Suprapubic skin (tissue), 4 donors: ENCODE results near the gene COL4A5. TPM values are rescaled to one million over a fixed set of nuclear protein-coding genes. Genes with fewer than 3 reads are reported as not detected.

Experiments
- DNase-seq, 2 donors: peaks; one replicate each; pipeline ENCODE4 v3.0.0-alpha.2; 2019; ENCODE audit warnings: low spot score in 2 of 2
- H3K27ac ChIP-seq: fragments of 200-600 bp; sonication (generic); one replicate; pipeline ENCODE4 v1.5.1; 2019
- H3K27me3 ChIP-seq: fragments of 200-600 bp; sonication (generic); one replicate; pipeline ENCODE4 v1.5.1; 2019
- H3K36me3 ChIP-seq: fragments of 200-600 bp; sonication (generic); one replicate; pipeline ENCODE4 v1.5.1; 2019
- H3K4me1 ChIP-seq: fragments of 200-600 bp; sonication (generic); one replicate; pipeline ENCODE4 v1.5.1; 2019
- H3K4me3 ChIP-seq: fragments of 200-600 bp; sonication (generic); one replicate; pipeline ENCODE4 v1.5.1; 2019; ENCODE audit warnings: mild to moderate bottlenecking
- H3K9me3 ChIP-seq: fragments of 200-600 bp; sonication (generic); one replicate; pipeline ENCODE4 v1.5.1; 2019
- EP300 ChIP-seq: sonication (generic); formaldehyde crosslinking; IDR thresholded peaks from one replicate; pipeline ENCODE4 v1.6.1; 2017; ENCODE audit warnings: antibody characterized with exemption
- POLR2A ChIP-seq, 2 donors: fragments of 450-650 bp; IDR thresholded peaks; one replicate each; pipeline ENCODE4 v1.6.1; 2017; ENCODE audit warnings: antibody characterized with exemption in 2 of 2, mild to moderate bottlenecking in 2 of 2, moderate library complexity in 2 of 2
- POLR2AphosphoS5 ChIP-seq, 3 donors: sonication (generic); formaldehyde crosslinking; IDR thresholded peaks; one replicate each; pipeline ENCODE4 v1.6.1; 2017; ENCODE audit warnings: antibody characterized with exemption in 3 of 3
- WGBS: methylation state at CpG from one replicate; pipeline ENCODE4 v1.1.5; 2018; 5-methylcytosine and 5-hydroxymethylcytosine counted together
- total RNA-seq, 4 donors: library from RNA; depleted of rRNA; stranded (reverse); fragments of >200 nt; gene quantifications; one replicate each; pipeline ENCODE4 v1.1.0, GENCODE V29; 2016
- TF ChIP-seq, protein P1 (sequence below), 2 donors: fragments of 200-600 bp in 1 of 2; fragments of 450-650 bp in 1 of 2; sonication (generic) in 1 of 2; IDR thresholded peaks; one replicate each; pipeline ENCODE4 v1.5.1; 2016 to 2019; ENCODE audit warnings: antibody characterized with exemption in 2 of 2, mild to moderate bottlenecking in 1 of 2, moderate library complexity in 1 of 2

The COL4A5 gene
- total RNA-seq, 4 donors from 2014 or later = 52.3 to 151 (median 60.2) TPM

DNA sequence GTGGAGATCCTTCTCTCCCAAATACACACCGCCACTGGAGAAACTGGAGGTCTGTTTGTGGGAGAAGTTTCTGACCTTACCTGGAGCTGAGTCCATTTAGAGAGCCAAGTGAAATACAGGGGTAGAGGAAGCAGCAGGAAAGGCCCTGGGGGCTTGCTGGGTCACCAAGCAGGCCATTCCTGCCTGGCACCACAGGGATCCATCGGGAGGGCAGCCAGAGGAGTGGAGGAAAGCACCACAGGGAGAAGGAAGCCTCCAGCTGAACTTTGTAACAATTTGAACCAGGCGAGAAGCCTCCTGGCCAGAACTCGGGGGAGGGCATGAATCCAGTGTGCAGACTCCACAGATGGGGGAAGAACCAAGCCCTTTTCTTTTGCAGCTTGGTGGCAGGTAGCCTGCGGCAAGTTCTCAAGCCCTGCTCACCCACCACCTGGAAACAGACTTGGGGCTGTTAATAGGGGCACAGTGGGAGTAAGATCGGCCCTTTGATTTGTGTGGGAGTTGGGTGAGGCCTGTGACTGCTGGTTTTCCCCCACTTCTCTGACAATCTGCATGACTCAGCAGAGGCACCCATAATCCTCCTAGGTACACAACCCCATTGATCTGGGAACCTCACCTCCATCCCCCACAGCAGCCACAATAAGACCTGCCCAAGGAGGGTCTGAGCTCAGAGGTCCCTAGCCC, 202.1 kb downstream of the COL4A5 start:
- no peak overlapping the region for H3K27ac ChIP-seq
- no peak overlapping the region for H3K4me3 ChIP-seq
- no peaks in the 10 kb centered on the region for H3K36me3 ChIP-seq
- H3K27me3 ChIP-seq = no peaks in the 10 kb centered on the region
- 74% methylated on average over 6 of the region's 6 CpGs for WGBS
- TF ChIP-seq EP300 = no peak
- TF ChIP-seq POLR2AphosphoS5 (IDR thresholded peaks at IDR 0.05) = no peak
- TF ChIP-seq POLR2A (IDR thresholded peaks at IDR 0.05) = no peak
- TF ChIP-seq, protein P1, sequence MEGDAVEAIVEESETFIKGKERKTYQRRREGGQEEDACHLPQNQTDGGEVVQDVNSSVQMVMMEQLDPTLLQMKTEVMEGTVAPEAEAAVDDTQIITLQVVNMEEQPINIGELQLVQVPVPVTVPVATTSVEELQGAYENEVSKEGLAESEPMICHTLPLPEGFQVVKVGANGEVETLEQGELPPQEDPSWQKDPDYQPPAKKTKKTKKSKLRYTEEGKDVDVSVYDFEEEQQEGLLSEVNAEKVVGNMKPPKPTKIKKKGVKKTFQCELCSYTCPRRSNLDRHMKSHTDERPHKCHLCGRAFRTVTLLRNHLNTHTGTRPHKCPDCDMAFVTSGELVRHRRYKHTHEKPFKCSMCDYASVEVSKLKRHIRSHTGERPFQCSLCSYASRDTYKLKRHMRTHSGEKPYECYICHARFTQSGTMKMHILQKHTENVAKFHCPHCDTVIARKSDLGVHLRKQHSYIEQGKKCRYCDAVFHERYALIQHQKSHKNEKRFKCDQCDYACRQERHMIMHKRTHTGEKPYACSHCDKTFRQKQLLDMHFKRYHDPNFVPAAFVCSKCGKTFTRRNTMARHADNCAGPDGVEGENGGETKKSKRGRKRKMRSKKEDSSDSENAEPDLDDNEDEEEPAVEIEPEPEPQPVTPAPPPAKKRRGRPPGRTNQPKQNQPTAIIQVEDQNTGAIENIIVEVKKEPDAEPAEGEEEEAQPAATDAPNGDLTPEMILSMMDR (IDR thresholded peaks at IDR 0.05) = no peak
- no peaks in the 10 kb centered on the region for H3K4me1 ChIP-seq
- DNase-seq = no peak
- no peaks in the 10 kb centered on the region for H3K9me3 ChIP-seq

DNA sequence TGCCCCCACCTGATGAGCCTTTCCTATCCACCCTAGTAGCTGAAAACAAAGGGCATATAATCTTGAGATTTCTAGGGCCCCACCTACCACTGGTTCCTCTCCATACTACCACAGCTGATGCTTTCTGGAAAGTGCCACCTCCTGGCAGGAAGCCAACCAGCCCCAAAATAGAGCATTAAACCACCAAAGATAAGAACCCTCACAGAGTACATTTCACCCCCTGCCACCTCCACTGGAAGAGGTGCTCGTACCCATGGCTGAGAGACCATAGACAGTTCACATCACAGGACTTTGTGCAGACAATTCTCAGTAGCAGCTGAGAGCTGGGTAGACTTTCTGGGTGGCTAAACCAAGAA, 202.6 kb downstream of the COL4A5 start:
- WGBS = 70% methylated on average over 1 of the region's 1 CpG

DNA sequence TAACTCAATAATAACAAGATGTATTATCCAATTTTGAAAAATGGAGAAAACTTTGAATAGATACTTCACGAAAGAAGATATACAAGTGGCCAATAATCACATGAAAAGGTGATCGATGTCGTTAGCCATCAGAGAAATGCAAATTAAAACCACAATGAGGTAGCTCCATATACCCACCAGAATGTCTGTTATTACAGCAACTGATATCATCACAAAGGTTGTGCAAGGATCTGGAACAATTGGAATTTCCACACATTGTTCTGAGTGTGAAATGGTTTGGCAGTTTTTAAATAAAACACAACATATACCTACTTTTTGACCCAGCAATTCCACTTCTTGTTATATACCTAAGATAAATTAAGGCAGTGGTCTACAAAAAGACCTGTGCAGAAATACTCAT, 225.1 kb downstream of the COL4A5 start:
- Histone ChIP-seq H3K27me3 (no peaks in the 10 kb centered on the region), H3K9me3 (no peaks in the 10 kb centered on the region), H3K27ac (no peak overlapping the region), H3K4me1 (no peaks in the 10 kb centered on the region), H3K36me3 (no peaks in the 10 kb centered on the region), H3K4me3 (no peak overlapping the region)
- TF ChIP-seq, protein P1 (IDR thresholded peaks at IDR 0.05) = no peak
- TF ChIP-seq POLR2AphosphoS5 (IDR thresholded peaks at IDR 0.05) (no peak), EP300 (no peak)
- WGBS = 80% methylated on average over 3 of the region's 3 CpGs
- no peak for DNase-seq

More for the DNA sequence above, 202.6 kb downstream of the COL4A5 start:
- H3K9me3 ChIP-seq = no peaks in the 10 kb centered on the region
- H3K27ac ChIP-seq = no peak overlapping the region
- no peaks in the 10 kb centered on the region for H3K4me1 ChIP-seq
- DNase-seq = peak in 1 of 2 donors; percentile 57
- H3K4me3 ChIP-seq = no peak overlapping the region
- no peaks in the 10 kb centered on the region for H3K27me3 ChIP-seq
- TF ChIP-seq EP300 (no peak), POLR2A (IDR thresholded peaks at IDR 0.05) (no peak)
- TF ChIP-seq, protein P1 (IDR thresholded peaks at IDR 0.05) = no peak
- no peaks in the 10 kb centered on the region for H3K36me3 ChIP-seq

DNA sequence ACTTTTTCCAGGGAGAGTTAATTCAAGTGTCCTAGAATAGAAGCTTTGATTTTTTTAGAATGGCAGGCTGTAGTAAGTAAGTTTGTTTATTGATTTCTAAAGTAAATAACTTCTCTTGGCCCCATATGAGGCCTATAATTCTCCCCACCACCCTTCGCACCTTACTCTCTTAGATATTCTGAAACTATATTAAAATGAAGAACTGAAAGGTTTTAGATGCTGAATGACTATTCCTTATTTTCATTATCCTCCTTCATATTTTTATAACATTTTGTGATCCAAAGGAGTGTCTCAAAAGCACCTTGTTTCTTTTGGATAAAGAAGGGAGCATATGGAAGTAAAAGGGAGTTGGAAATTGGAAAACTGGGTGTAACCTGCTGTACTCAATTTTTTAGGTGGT, 226.5 kb downstream of the COL4A5 start:
- H3K27me3 ChIP-seq = no peaks in the 10 kb centered on the region
- no peak overlapping the region for H3K4me3 ChIP-seq
- 97% methylated on average over 1 of the region's 1 CpG for WGBS
- H3K9me3 ChIP-seq = no peaks in the 10 kb centered on the region
- TF ChIP-seq EP300 = no peak
- TF ChIP-seq POLR2AphosphoS5 (IDR thresholded peaks at IDR 0.05) = no peak
- TF ChIP-seq, protein P1 (IDR thresholded peaks at IDR 0.05) = no peak
- no peak overlapping the region for H3K27ac ChIP-seq
- no peaks in the 10 kb centered on the region for H3K4me1 ChIP-seq
- DNase-seq = no peak
- H3K36me3 ChIP-seq = no peaks in the 10 kb centered on the region

DNA sequence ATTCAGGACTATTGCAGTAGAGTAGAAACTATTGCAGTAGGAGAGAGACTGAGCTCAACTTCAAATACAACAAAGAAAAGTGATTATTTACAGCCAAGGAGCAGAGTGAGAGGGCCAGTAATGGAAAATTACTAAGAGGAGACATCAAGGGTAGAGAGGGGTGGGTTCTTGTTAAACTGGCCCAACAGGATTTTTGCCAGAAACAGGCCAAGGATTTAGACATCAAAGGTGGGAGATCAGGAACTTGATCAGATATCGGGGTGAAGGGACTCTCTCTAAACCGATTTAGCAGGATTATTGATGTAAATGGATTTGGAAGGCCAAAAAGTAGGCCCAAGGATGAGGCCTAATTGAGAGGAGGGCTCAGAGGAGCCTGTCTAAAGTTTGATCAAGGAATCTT, 231.9 kb downstream of the COL4A5 start:
- WGBS = 61% methylated on average over 2 of the region's 2 CpGs
- H3K9me3 ChIP-seq = no peaks in the 10 kb centered on the region
- H3K4me1 ChIP-seq = no peaks in the 10 kb centered on the region
- TF ChIP-seq EP300 (no peak), POLR2A (IDR thresholded peaks at IDR 0.05) (no peak), POLR2AphosphoS5 (IDR thresholded peaks at IDR 0.05) (no peak)
- TF ChIP-seq, protein P1 (IDR thresholded peaks at IDR 0.05) = no peak
- no peak overlapping the region for H3K4me3 ChIP-seq
- H3K27ac ChIP-seq = no peak overlapping the region
- H3K36me3 ChIP-seq = no peaks in the 10 kb centered on the region
- no peak for DNase-seq
- H3K27me3 ChIP-seq = no peaks in the 10 kb centered on the region
